ENCODE measurements around the gene BHMT2. TPM values are rescaled to one million over a fixed set of nuclear protein-coding genes. Genes with fewer than 3 reads are reported as not detected.

Gene BHMT2, protein sequence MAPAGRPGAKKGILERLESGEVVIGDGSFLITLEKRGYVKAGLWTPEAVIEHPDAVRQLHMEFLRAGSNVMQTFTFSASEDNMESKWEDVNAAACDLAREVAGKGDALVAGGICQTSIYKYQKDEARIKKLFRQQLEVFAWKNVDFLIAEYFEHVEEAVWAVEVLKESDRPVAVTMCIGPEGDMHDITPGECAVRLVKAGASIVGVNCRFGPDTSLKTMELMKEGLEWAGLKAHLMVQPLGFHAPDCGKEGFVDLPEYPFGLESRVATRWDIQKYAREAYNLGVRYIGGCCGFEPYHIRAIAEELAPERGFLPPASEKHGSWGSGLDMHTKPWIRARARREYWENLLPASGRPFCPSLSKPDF
- total RNA-seq (2012; rRNA removed) (0.36 and 0.56 TPM in 2 replicates), polyA plus RNA-seq (2012; rRNA removed) (0.16 and 0.60 TPM in 2 replicates), Bru-seq, nascent RNA (percentile 22 among the genes with signal in this experiment), BruChase-seq, experiment 1, labeled RNA remaining after a 6-hour chase (percentile 19 among the genes with signal in this experiment), BruChase-seq, experiment 2, labeled RNA remaining after a 2-hour chase (percentile 23 among the genes with signal in this experiment)
- polyA plus RNA-seq (2012; cell fraction: cytosol; rRNA removed), result 0.18 TPM in 2 replicates
- polyA plus RNA-seq (2012; cell fraction: nucleus; rRNA removed; ENCODE audit: low replicate concordance), result 0.28 and 1.3 TPM in 2 replicates
- long read RNA-seq, partial matches to known transcripts, result 0 of 1 reads
- long read RNA-seq, other reads (novel, unspliced or antisense), result 1 of 1 reads

DNA sequence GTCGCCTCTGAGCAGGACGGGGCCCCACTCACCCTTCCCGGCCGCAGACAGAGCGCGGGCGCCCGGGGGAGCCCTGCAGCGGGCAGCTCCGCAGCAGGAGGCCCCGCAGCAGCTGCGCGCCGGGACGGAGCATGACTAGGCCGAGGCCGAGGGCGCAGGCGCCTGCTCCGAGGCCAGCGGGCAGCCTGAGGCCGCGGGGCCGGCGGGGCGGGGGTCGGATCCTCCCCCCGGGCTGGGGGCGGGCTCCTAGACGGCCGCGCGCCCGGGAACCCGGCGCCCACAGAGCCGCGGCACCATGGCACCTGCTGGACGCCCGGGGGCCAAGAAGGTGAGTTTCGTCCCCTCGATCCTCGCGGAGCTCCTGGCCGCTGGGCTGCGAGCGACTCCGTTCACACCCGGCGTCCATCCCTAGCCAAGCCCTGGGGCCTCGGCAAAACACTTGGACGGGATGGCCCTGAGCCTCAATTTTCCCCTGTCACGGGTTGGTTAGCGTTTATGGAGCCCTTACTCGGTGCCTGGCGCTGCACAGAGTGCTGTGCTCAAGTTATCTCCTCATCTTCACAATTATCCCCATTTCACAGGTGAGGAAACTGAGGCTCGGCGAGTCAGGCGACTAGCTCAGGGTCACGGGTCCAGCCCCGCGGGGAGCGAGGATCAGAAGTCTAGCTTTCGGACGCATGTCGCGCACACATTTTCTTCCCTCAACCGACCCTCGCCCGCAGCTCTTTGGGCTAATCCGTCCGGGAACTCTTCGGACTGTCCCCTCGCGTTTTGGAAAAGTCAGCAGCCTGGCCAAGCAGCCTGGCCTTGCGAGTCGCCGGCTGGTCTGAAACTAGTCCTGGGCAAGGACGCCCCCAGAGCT is at the start of gene BHMT2, which contains the start of gene DMGDH:
Gene BHMT2 (plus strand): TSS at position 280 of the 862 bp plus-strand sequence. CDS start 16 bp downstream, at position 296.
Gene DMGDH (minus strand): TSS at position 187 of the 862 bp plus-strand sequence. CDS start 54 bp downstream, at position 133.
- H3K4ac ChIP-seq (ENCODE audit: low read depth, low read length), result peak within 1 kb of the TSS; percentile 42; the same call in 1 of the 2 replicates
- no peak within 1 kb of the TSS for H3K4me3 ChIP-seq (ENCODE audit: insufficient read depth, low read depth, low read length)
- H4K5ac ChIP-seq (ENCODE audit: low read depth, low read length), result no peak within 1 kb of the TSS
- no peak within 1 kb of the TSS for H2BK5ac ChIP-seq (ENCODE audit: low read depth, low read length, poor library complexity, severe bottlenecking)
- no peak within 1 kb of the TSS for H3K27ac ChIP-seq (ENCODE audit: insufficient read depth, low read length)
- dilution Hi-C loops (cut with HindIII; ENCODE audit: low sequenced_read_pairs, unreplicated experiment) (no loop called here), in situ Hi-C loops (cut with MboI; ENCODE audit: low sequenced_read_pairs) (no loop called here), intact Hi-C loops (cut with micrococcal nuclease) (no loop called here)
- H4K8ac ChIP-seq (ENCODE audit: low read depth in 2 of 2, low read length in 2 of 2), result peak within 1 kb of the TSS in 1 of 2 experiments; percentile 26; a peak in 1 of 4 replicates
- no peak within 1 kb of the TSS for H2AK9ac ChIP-seq (replicated peaks; ENCODE audit: low read depth, low read length, poor library complexity)
- no peak within 1 kb of the TSS for H3K9ac ChIP-seq (ENCODE audit: low read depth, low read length)
- TF ChIP-seq RAD21 (IDR thresholded peaks at IDR 0.05; ENCODE audit: low read length), result no peak
- no peak for TF ChIP-seq CHD1 (IDR thresholded peaks at IDR 0.05; ENCODE audit: low read depth, low read length)
- no peak for TF ChIP-seq FOS (IDR thresholded peaks at IDR 0.05; ENCODE audit: low read depth, low read length)
- TF ChIP-seq NFE2L2 (IDR thresholded peaks at IDR 0.05; ENCODE audit: low read depth, low read length), result no peak
- no peak for TF ChIP-seq SMC3 (IDR thresholded peaks at IDR 0.05; ENCODE audit: low read depth, low read length)
- TF ChIP-seq RFX5 (IDR thresholded peaks at IDR 0.05; ENCODE audit: low read depth, low read length), result no peak
- no peak for TF ChIP-seq MAFK (IDR thresholded peaks at IDR 0.05; ENCODE audit: low read depth, low read length)
- TF ChIP-seq, protein P1, sequence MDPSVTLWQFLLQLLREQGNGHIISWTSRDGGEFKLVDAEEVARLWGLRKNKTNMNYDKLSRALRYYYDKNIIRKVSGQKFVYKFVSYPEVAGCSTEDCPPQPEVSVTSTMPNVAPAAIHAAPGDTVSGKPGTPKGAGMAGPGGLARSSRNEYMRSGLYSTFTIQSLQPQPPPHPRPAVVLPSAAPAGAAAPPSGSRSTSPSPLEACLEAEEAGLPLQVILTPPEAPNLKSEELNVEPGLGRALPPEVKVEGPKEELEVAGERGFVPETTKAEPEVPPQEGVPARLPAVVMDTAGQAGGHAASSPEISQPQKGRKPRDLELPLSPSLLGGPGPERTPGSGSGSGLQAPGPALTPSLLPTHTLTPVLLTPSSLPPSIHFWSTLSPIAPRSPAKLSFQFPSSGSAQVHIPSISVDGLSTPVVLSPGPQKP (IDR thresholded peaks at IDR 0.05; ENCODE audit: borderline replicate concordance, low read depth, low read length), result no peak
- TF ChIP-seq, protein P2, sequence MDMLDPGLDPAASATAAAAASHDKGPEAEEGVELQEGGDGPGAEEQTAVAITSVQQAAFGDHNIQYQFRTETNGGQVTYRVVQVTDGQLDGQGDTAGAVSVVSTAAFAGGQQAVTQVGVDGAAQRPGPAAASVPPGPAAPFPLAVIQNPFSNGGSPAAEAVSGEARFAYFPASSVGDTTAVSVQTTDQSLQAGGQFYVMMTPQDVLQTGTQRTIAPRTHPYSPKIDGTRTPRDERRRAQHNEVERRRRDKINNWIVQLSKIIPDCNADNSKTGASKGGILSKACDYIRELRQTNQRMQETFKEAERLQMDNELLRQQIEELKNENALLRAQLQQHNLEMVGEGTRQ (IDR thresholded peaks at IDR 0.05; ENCODE audit: low read depth, low read length), result no peak
- TF ChIP-seq POLR2A (IDR thresholded peaks at IDR 0.05; ENCODE audit: low read depth, low read length), result no peak
- TF ChIP-seq MAZ (IDR thresholded peaks at IDR 0.05; ENCODE audit: borderline replicate concordance, low read depth, low read length), result no peak
- TF ChIP-seq BHLHE40 (IDR thresholded peaks at IDR 0.05; ENCODE audit: low read depth, low read length), result no peak
- ChIA-PET CTCF (no interaction called here), POLR2A (ENCODE audit: unreplicated experiment) (no interaction called here)
- no peak within 1 kb of the TSS for H3K23ac ChIP-seq (ENCODE audit: low read depth, low read length)
- H3K9me1 ChIP-seq (ENCODE audit: insufficient read depth, low read length), result 0 out of 2 replicates have a peak, but pooled peaks cover 3% of the 10 kb centered on the region
- no peak within 1 kb of the TSS for H3K14ac ChIP-seq (replicated peaks; ENCODE audit: low read depth, low read length)
- 24% methylated on average over 54 of the region's 79 CpGs; no CpG with 5 or more reads in 1 of the 2 experiments for WGBS, 2 experiments (ENCODE audit: extremely low coverage in 2 of 2, insufficient read length in 1 of 2)
- H4K91ac ChIP-seq (ENCODE audit: insufficient read depth, low read depth, low read length), result no peak within 1 kb of the TSS
- ATAC-seq (ENCODE audit: low read depth) (peak; percentile 84), DNase-seq (peak; percentile 9)
- no peaks in the 10 kb centered on the region for H4K20me1 ChIP-seq (ENCODE audit: insufficient read depth, low read length)
- H3K18ac ChIP-seq (ENCODE audit: low read depth, low read length), result no peak within 1 kb of the TSS; the same call in 1 of the 2 replicates
- H2BK20ac ChIP-seq (ENCODE audit: low read depth, low read length), result no peak within 1 kb of the TSS
- H2BK15ac ChIP-seq (ENCODE audit: low read depth, low read length), result no peak within 1 kb of the TSS
- H2AFZ ChIP-seq (replicated peaks; ENCODE audit: low read length, poor library complexity), result peak within 1 kb of the TSS; percentile 87
- H2BK120ac ChIP-seq (ENCODE audit: low read depth, low read length), result peak within 1 kb of the TSS; percentile 48
- H3K56ac ChIP-seq (ENCODE audit: extremely low read depth, insufficient read depth, low read length), result no peak within 1 kb of the TSS
- peaks cover 6% of the 10 kb centered on the region for H3K9me3 ChIP-seq (ENCODE audit: control insufficient read depth, insufficient read depth, low read length)
- no peaks in the 10 kb centered on the region for H3K36me3 ChIP-seq (ENCODE audit: control insufficient read depth, insufficient read depth, low read length)
- no peaks in the 10 kb centered on the region; the same call in 1 of the 2 replicates for H3K27me3 ChIP-seq (ENCODE audit: control insufficient read depth, insufficient read depth, low read length)
- BruUV-seq (replicated peaks), result no TSS peak
- H3K4me1 ChIP-seq (ENCODE audit: control insufficient read depth, insufficient read depth, low read length), result peaks cover 5% of the 10 kb centered on the region; the same call in 1 of the 2 replicates
- no peak within 1 kb of the TSS; the same call in 1 of the 2 replicates for H3K4me2 ChIP-seq (ENCODE audit: low read depth, low read length)
- H2AK5ac ChIP-seq (ENCODE audit: low read depth, low read length), result 0 out of 2 replicates have a peak within 1 kb of the TSS, but pooled peaks have one; percentile 0
- no peaks in the 10 kb centered on the region for H3K79me1 ChIP-seq (ENCODE audit: low read depth in 1 of 2, low read length in 2 of 2)

All from IMR-90 (cell line).